Mucosa of stomach (tissue), 1 donor: ENCODE results near the gene GALE.
"Not testable (repeated sequence)": the region's sequence is repeated elsewhere in the genome, so short reads cannot be mapped to it uniquely, and the experiment has no call there.

Source experiments
- H3K27me3 ChIP-seq: one replicate; pipeline ENCODE4 v1.7.0; 2013; ENCODE audit warnings: mild to moderate bottlenecking, low read length; ENCODE audit not compliant: control insufficient read depth, insufficient read depth
- H3K36me3 ChIP-seq: one replicate; pipeline ENCODE4 v1.7.0; 2013; ENCODE audit warnings: low read length; ENCODE audit not compliant: control insufficient read depth, insufficient read depth
- H3K4me1 ChIP-seq: one replicate; pipeline ENCODE4 v1.7.0; 2013; ENCODE audit warnings: mild to moderate bottlenecking, low read length; ENCODE audit not compliant: control insufficient read depth, insufficient read depth
- H3K4me3 ChIP-seq: one replicate; pipeline ENCODE4 v1.7.0; 2013; ENCODE audit warnings: low read length
- H3K9ac ChIP-seq: one replicate; pipeline ENCODE4 v1.7.0; 2013; ENCODE audit warnings: mild to moderate bottlenecking, low read length, moderate library complexity
- H3K9me3 ChIP-seq: one replicate; pipeline ENCODE4 v1.7.0; 2013; ENCODE audit warnings: mild to moderate bottlenecking, low read length, moderate library complexity; ENCODE audit not compliant: control insufficient read depth
- donor health status: Pancreatic carcinoma.

GALE gene

DNA sequence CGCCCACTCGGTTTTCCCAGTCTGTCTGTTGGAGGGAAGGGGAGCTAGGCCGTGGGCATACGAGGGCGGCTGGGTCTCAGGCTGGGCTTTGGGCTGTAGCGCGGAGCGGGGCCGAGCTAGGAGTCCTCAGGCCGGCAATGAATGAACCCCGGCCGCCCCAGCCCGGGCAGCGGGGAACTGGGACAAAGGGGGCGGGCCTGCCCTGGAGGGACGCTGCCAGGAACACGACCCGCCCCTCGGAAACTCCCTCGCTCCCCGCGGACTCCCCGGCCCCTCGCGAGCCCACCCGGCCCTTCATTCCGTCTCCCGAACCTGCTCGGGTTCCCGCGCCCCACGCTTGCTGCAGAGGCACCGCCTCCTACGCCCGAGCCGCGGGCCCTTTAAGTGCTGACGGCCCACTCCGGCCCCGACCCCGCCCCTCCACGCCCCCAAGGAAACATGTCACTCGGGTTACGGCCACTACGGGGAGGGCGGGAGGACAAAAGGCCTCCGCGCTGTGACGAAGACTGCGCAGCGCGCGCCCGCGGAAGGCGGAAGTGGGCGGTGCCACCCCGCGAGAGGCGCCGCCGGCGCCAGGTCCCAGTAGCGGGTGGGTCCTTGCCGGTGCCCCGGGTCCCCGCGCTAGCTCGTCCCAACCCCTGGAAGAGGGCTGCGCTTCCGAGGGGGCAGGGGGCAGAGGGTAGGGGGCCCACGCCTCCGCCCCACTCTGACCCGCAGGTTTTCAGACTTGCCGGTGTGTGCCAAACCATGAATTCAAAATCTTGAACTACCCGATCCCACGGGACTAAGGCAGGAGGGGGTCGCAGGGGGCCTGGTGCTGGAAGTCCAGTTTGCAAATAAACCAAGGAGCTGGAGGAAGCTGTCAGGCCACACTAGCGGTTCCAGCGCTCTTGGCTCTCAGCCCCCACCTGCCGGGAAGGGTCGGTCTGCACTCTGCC is at the start of gene GALE:
Gene GALE (minus strand): TSS at position 355 of the 938 bp plus-strand sequence. CDS start 1,747 bp downstream, outside the sequence.
- Histone ChIP-seq H3K9ac (peak within 1 kb of the TSS; percentile 88), H3K36me3 (peaks cover 20% of the 10 kb centered on the region), H3K4me1 (peaks cover 43% of the 10 kb centered on the region)

DNA sequence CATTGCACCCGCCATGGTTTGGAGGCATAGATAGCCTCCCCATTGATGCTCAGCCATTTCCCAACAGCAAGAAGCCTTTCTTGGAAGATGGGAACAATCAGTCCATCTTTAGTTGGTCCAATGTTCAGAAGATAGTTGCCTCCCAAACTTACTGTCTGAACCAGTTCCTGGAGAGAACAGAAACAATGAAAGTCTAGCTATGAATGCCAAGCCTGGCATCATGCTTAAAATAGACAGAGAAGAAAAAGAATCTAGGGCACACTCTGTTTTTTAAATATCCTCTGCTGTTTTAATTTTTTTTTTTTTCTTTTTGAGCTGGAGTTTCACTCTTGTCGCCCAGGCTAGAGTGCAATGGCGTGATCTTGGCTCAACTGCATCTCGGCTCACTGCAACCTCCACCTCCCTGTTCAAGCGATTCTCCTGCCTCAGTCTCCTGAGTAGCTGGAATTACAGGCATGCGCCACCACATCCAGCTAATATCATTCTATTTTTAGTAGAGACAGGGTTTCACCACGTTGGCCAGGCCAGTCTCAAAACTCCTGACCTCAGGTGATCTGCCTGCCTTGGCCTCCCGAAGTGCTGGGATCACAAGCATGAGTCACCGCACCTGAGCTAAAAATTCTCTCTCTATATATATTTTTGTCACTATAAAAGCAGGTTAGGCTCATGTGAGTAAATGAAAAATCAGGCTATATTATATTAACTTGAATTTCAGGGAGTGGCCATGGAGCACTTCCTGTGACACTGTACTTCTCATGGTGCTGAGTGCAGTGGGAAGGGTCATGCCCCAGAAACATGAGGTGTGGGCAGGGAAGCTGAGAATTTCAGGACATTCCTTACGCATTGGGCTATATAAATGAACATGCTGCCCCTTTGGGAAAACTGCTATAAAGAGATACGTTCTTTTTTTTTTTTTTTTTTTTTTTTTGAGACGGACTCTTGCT is 48.4 kb upstream of the GALE start:
- Histone ChIP-seq H3K4me3 (no peak overlapping the region), H3K36me3 (peaks cover 8% of the 10 kb centered on the region), H3K4me1 (no peaks in the 10 kb centered on the region), H3K9ac (no peak overlapping the region), H3K27me3 (no peaks in the 10 kb centered on the region), H3K9me3 (no peaks in the 10 kb centered on the region)

More for the DNA sequence above, at the start of gene GALE:
- peak within 1 kb of the TSS; percentile 60 for H3K4me3 ChIP-seq
- H3K27me3 ChIP-seq = no peaks in the 10 kb centered on the region
- no peaks in the 10 kb centered on the region for H3K9me3 ChIP-seq

- not testable (repeated sequence) for H3K9ac ChIP-seq, H3K4me1 ChIP-seq, H3K9me3 ChIP-seq, H3K27me3 ChIP-seq, H3K4me3 ChIP-seq, H3K36me3 ChIP-seq
These were observed 47.0 kb upstream of the GALE start for GRCh38 chr1:23847482-23848095.

- H3K4me3 ChIP-seq = no peak overlapping the region
- H3K36me3 ChIP-seq = peaks cover 8% of the 10 kb centered on the region
- H3K9me3 ChIP-seq = no peaks in the 10 kb centered on the region
- H3K4me1 ChIP-seq = no peaks in the 10 kb centered on the region
- H3K9ac ChIP-seq = no peak overlapping the region
- no peaks in the 10 kb centered on the region for H3K27me3 ChIP-seq
These were observed 44.6 kb upstream of the GALE start for GRCh38 chr1:23845163-23845562.

DNA sequence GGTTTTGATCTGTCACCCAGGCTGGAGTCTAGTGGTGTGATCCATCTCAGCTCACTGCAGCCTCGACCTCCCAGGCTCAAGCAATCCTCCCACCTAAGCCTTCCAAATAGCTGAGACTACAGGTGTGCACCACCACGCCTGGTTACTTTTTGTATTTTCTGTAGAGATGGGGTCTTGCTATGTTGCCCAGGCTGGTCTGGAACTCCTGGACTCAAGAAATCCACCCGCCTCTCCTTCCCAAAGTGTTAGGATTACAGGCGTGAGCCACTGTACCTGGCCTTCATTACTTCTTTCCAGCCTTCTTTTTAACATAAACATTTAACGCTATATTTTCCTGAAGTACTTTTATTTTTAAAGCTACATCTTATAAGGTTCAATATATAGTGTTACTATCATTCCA is 43.1 kb upstream of the GALE start:
- Histone ChIP-seq H3K27me3 (no peaks in the 10 kb centered on the region), H3K36me3 (peaks cover 8% of the 10 kb centered on the region), H3K9ac (no peak overlapping the region), H3K4me3 (no peak overlapping the region), H3K9me3 (no peaks in the 10 kb centered on the region), H3K4me1 (no peaks in the 10 kb centered on the region)

GRCh38 chr1:23838401-23838866 is 37.9 kb upstream of the GALE start:
- no peaks in the 10 kb centered on the region for H3K4me1 ChIP-seq
- H3K4me3 ChIP-seq = no peak overlapping the region
- H3K9me3 ChIP-seq = no peaks in the 10 kb centered on the region
- H3K36me3 ChIP-seq = no peaks in the 10 kb centered on the region
- no peak overlapping the region for H3K9ac ChIP-seq
- H3K27me3 ChIP-seq = no peaks in the 10 kb centered on the region

DNA sequence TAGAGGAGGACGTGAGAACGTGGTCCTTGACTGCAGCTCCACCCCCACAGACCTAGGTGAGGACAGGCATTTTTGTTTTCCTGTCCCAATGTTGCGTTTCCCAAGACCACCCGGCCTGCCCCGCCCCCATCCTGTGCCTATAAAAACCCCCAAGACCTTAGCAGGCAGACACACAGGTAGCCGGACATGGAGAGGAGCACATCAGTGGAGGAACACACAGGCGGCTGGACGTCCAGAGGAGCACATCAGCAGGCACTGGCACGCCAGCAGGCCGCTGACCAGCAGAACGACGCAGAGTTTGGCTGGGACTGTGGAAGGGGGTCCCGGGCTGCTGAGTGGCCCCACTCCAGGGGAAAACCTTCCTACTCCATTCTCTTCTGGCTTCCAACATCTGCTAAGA is 37.4 kb upstream of the GALE start:
- H3K27me3 ChIP-seq = no peaks in the 10 kb centered on the region
- no peaks in the 10 kb centered on the region for H3K4me1 ChIP-seq
- H3K9me3 ChIP-seq = no peaks in the 10 kb centered on the region
- no peak overlapping the region for H3K4me3 ChIP-seq
- H3K9ac ChIP-seq = no peak overlapping the region
- H3K36me3 ChIP-seq = no peaks in the 10 kb centered on the region

DNA sequence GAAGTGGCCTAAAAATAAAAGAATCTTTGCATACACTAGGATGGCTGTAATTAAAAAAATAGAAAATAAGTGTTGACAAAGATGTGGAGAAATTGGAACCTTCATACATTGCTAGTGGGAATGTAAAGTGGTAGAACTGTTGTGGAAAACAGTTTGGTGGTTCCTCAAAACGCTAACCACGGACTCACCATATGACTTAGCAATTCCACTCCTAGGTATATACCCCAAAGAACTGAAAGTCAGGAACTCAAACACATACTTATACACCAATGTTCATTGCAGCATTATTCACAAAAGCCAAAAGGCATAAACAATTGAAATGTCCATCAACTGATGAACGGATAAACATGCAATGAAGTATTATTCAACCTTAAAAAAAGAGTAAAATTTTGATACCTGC is 35.5 kb upstream of the GALE start:
- H3K9me3 ChIP-seq = no peaks in the 10 kb centered on the region
- H3K27me3 ChIP-seq = no peaks in the 10 kb centered on the region
- no peaks in the 10 kb centered on the region for H3K4me1 ChIP-seq
- no peak overlapping the region for H3K4me3 ChIP-seq
- H3K9ac ChIP-seq = no peak overlapping the region
- H3K36me3 ChIP-seq = no peaks in the 10 kb centered on the region

GRCh38 chr1:23834156-23834555 is 33.6 kb upstream of the GALE start:
- not testable (repeated sequence) for H3K9ac ChIP-seq, H3K9me3 ChIP-seq, H3K4me3 ChIP-seq, H3K36me3 ChIP-seq, H3K27me3 ChIP-seq, H3K4me1 ChIP-seq

DNA sequence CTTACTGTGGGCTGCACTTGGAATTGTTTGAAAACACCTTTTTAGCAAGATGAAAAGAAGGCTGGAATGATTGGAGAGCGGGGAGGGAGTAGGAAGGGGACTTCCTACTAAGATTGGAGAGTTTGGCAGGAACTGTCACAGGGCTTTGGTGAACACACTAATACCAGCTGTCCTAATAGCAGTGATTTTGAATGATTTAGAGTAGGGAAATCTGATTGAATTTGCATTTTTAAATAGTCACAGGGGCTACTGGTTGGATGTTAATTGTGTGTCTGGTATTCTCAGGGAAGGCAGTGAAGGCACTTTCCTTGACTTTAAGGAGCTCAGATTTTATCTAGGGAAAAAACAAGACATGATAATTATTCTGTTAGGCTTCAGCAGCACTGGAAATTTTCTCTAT is 27.2 kb upstream of the GALE start:
- H3K4me1 ChIP-seq = peaks cover 11% of the 10 kb centered on the region
- no peaks in the 10 kb centered on the region for H3K27me3 ChIP-seq
- H3K9me3 ChIP-seq = no peaks in the 10 kb centered on the region
- H3K4me3 ChIP-seq = no peak overlapping the region
- no peak overlapping the region for H3K9ac ChIP-seq
- no peaks in the 10 kb centered on the region for H3K36me3 ChIP-seq

GRCh38 chr1:23826590-23826989 is 26.0 kb upstream of the GALE start:
- not testable (repeated sequence) for H3K36me3 ChIP-seq, H3K4me3 ChIP-seq, H3K9ac ChIP-seq, H3K27me3 ChIP-seq, H3K9me3 ChIP-seq
- H3K4me1 ChIP-seq = peaks cover 11% of the 10 kb centered on the region
